GM18517 (cell line): ENCODE results near the gene DENND6B.

ENCODE experiments used
- ATAC-seq: cut with Tn5 transposase; IDR thresholded peaks from one replicate; pipeline ENCODE4 v1.9.1; 2021; ENCODE audit warnings: mild to moderate bottlenecking, moderate library complexity; ENCODE audit not compliant: unreplicated experiment

DENND6B gene

DNA sequence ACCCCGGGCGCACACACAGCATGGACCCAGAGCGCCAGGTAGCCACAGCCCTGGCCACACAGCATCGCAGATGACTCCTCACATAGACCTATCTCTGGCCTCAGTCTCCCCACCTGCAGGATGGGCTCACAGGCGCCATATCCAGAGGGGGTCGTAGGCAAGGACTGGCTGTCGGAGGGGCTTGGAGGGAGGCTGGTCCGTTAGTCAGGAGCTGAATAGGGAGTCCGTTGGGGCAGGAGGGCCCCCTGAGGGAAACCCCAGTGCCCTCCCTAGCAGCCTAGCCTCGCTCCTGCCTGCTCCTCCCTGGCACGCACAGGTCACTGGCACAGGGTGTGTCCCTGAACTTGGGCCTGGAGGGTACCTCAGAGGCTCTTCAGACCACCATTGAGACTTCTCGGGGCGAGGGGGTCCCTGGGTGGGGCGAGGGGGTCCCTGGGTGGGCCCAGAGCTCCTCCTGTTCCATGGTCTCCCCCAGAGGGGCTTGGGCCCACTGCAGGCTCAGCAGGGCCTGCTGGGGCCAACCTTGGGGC lies 21.4 kb downstream of the DENND6B start:
- no peak for ATAC-seq

DNA sequence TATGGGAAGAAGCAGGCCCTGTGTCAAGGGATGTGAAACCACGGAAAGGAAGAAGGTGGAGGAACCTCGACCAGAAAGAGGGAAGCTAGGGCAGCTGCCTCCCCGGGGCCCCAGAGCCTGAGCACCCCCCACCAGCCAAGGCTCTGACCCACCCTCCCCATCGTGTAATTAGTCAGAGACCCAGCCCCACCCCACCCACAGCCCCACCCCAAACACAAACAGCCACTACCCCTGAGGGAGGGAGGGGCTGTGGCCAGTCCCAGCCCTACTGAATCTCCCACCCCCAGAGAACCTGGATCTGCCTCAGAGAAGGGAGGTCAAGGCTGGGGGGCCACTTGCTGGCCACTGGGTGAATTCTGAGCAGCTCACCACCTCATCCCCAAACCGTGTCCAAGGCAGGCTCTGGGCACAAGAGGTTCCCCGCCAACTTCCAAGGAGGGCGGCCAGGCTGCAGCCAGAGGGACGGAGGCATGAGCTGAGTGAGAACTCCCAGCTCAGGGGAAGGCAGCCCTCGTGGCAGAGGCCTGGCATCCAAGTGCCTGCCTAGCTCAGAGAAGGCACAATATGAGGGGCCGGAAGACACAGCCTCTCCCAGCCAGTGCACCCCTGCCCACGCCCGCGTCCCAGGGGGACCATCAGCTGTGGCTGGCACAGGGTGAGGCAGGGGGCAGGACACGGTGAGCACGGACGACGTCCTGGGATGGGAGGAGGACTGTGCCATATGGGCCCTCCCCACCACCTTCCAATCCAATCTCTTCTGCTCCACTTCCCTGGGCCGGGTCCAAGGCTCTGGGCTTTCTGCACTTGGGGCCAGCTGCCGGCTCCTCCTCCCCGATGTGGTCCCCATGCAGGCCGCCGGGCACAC lies 22.1 kb downstream of the DENND6B start:
- ATAC-seq, result no peak

DNA sequence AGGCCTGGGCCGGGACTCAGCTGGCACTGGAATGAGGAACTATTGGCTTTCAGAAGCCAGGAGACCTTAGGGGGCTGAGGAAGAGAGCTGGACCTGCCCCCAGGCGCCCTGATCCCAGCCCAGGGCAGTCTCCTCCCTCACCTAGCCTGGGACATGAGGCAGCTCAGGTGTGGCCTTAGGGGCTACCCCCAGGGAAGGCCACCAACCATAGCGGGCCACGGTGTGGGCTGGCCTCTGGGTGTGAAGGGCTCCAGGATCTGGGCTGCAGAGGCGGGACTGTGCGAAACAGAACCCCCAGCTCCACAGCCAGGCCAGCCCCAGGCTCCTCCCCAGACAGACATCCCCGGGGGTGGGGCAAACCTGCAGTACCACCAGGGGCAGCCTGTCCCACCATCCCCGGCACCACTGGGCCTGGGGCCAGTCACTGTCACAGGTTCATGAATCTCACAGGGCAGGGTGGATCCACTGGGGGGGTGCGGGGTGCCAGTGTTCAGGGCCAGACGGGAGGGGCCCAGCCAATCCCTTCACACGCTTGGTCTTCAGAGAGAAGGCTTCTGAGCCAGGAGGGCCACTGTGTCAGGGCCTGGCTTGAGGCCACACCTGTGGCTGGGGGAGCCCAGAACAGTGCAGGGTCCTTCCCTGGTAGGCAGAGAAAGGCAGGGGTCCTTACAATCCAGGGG lies 22.8 kb downstream of the DENND6B start:
- ATAC-seq, result no peak

DNA sequence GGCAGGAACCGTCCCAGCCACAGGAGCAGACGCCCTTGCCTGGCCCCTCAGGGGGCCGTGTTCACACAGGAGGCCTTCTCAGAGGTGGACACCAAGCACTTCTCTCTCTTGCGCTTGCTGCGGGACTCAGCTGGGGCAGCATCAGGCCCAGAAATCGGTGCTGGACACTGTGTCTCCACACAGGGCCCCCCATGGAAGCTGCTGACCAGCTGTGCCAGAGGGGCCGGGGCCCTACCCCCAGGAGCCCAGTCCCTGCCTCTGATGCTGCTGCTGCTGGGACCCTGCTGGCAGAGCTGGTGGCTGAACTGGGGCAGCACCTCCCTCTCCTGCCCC lies 23.3 kb downstream of the DENND6B start:
- ATAC-seq, result no peak

DNA sequence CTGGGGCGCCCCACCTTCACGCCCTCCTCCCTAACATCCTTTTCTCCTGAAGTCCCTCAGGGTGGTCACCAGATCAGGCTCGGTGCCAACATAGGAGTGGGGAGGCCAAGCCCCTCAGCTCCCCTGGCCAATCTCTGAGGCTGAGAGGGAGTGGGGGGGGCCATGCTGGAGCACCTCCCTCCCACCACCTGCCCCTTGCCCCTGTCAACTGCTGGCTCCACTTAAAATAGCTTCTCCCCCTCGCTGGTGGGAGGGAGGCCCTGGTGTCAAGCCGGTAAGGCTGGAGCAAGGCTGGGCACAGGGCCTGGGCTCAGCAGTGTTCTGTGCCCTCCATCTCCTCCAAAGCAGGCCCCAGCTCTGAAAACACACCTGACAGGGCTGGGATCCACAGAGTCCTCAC lies 24.2 kb downstream of the DENND6B start:
- no peak for ATAC-seq

DNA sequence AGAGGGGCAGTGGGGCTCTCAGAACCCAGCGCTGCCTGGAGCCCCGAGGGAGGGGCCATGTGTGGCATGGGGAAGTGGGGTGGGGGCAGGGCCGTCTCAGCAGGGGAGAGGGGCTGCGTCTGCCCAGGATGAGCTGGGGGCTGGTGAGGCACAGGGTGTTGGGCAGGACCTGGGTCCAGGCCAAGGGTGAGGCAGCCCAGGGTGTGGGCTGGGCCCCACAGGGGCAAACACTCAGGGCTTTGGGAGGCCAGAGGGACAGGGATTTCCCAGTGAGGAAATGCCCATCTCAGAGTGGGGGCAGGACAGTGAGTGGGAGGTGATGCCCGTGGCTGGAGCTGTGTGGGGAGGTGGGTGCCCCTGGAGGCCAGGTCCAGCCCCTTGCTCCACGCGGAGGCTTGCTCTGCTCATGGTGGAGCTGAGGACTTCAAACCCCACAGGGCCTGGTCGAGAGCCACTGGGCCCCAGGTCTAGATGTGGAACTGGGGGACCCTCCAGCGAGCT lies 24.7 kb downstream of the DENND6B start:
- ATAC-seq, result no peak

DNA sequence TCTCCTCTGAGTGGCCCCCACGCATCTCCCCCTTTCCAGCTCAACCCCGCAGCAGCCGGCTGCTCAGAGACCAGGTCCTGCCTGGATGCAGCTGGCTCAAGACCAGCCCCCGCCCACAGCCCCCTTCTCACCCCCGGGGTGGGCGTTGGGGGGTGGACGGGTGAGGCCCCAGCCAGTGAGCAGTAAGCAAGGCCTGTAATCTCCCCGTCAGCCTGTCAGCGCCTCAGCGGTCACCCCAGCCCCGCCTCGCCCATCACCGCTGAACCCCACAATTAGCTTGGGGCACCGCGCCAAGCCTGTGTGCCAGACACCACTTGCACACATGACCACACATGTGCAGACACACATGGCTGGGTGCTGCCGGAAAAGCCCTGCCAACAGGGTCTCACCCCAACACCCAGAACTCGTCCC lies 25.2 kb downstream of the DENND6B start:
- ATAC-seq, result no peak

DNA sequence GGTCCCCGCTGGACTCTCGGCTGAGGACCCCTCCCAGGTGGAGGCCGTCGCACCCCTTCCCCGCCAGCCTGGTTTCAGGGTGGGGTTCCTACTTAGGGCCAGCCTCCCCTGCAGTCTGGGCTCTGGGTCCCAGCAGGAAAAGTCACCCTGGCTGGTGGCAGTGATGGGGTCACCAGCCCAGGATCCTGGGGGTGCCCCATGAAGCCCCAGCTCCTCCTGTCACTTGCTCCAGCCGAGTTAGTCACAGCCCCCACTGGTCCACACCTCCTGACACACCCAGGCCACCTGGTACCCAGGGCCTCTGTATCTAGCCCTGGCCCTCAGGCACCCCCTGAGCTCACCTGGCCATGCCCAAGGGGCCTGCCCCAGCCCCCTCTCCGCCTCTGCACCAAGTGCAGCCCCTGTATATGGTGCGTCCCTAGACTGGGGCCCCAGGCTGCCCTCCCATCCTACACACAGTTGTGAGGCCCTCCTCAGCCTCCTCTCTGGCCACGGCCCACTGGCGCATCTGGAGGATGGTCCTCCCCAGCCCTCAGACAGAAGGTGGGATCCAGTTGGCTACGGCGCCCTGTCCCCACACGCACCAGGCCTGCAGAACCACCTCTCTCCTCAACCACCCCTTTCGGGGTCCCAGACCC lies 26.1 kb downstream of the DENND6B start:
- no peak for ATAC-seq

DNA sequence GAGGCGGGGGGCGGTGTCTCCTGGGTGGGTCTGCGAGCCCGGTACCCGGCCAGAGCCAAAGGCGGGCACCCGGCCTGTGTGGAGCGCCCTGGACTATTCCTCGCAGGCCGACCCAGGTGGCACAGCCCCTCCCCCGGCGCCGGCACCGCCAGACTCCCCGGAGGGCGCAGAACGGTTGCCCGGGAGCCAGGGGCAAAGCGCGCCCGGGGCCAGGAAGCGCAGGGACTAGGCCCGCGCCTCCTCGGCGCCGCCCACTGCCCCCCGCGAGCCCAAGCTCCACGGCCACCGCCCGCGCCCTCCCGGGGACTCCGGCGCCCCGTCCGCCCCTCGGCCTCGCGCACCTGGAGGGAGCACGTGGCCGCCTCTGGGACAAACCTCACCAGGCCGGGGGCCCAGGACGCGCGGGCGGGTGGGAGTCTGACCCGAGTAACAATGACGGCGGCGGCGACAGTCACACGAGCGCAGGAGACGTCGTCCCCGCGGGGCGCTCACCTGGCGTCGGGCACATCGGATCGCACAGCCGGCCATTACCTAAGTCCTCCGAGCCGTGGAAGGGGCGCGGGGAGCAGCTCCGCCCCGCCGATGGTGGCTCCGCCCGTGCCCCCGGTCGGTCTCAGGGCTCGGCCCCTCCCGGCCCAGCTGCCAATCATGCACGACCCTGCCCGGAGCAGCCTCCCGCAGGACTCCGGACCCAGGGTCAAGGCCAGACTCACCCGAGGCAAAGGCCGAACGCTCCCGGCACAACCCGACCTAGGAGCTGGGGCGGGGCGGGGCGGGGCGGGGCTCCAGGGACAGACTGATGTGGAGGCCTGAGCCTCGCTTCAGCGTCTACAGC lies 26.8 kb downstream of the DENND6B start:
- no peak for ATAC-seq

DNA sequence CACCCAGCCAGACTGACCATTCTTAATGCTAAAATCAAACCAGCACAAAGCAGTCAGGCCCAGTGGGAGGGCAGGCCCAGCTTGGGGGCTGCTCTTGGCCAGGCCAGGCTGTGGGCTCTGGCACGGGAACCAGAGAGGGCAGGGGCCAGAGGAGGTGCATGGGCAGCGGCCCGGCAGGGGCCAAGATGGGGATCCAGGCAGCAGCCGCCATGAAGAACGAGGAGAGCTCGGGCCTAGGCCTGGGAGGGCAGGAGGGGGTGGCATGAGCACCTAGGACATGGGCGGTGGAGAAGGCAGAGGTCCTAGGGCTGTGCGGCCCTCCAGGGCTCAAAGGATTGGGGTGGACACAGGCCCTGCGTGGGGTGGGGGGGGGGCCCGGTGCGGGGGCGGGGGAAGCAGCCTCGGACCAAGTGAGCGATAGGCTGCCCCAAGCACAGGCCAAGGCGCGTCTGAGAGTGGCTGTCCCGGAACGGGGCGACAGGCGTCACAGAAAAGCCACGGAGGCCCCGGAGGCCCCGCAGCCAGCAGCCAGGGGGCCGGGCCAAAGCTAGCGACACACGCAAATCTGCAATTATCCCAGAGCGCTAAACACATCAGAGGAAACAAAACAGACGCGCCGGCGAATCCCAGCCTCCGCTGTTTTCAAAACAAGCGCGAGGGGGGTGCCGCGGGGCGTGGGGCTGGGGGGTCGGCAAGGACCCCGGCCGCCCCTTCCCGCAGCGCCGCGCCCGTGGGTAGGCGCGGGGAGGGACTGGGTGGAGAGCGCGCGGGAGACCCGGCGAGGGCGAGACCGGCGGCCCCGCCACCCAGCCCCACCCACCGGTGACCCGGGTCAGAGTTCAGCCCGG lies 27.7 kb downstream of the DENND6B start:
- no peak for ATAC-seq

DNA sequence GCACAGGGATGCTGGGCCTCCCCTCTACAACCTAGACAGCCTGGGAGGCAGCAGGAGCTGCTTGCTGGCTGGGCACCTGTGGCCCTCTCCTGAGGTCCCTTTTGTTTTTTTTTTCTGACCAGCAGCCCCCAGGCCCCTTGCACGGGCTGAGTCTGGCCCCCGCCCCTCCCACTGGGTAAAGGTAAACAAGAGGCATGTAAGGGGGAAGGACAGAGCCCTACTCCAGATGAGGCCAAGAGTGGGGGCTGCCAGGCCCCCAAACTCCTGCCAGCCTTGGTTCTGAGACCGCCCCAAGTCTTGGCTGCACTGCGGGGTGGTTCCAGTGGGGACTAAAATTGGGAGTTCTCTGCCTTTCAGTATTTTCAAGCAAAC lies 28.6 kb downstream of the DENND6B start:
- no peak for ATAC-seq

DNA sequence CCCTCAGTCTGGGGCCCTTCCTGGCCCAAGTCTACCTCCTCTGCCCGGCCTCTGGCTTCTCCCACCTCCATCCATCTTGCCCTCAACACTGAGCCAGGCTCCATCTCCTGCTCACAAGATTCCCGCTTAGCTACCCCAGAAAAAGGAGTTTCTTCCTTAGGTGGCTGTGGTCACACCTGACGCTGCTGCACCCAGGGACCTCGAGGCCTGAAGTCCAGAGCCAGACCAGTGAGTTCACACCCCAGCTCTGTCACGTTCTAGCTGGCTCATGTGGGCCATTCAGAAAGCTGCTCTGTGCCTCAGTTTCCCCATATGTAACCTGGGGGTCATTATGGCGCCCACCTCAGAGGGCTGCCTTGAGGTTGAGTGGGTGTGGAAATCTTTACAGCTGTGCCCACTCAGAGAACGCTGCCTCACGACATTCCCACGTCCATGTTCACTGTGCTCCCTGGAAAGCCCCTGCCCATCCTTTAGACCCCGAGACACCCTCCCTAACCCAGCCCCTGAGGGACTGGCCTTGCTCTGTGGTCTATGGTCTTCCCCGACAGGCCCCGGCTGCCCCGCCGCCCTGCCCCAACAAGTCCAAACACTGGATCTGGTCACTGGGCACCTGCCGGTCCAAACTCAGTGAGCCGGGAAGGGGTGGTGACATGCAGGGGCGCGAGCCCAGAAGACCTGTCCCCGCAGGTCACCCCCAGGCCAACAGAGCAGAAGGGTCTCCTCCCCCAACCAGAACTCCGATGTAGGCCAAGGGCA lies 29.1 kb downstream of the DENND6B start:
- no peak for ATAC-seq

DNA sequence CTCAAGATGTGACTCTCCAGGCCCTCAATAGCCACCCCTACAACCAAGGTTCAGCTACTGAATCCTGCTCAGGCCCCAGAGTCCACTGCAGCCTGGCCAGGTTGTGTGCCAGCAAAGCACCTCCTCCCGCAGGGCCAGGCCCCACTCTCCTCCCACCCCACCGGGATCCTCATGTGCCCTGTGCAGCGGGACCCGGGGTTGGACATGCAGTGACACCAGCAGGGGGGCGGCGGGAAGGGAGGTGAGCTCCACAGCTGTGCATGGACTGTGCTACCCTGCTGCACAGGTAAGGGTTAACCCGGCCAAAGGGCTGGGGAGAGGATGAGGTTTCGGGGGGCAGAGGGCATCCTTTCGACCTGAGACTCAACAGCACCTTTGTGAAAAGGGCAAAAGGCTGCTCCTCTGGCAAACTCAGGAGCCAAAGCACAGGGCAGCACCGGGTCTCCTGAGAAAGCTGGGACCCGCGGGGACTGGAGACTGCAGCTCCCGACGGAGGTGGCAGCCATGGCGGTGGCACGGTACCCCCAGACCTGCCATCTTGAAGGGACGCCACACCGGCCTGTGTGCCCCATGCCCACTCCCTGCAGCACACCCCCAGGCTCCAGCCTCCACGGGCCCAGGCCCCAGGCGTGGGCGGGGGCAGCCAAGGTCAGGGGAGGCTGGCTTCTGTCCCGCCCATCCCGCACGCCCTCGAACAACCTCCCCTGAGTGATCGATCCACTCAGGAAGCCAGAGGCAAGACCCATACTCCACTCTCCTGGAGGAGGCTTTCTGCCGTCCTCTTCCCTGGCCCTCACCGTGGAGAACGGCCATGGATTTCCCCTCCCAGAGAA lies 29.9 kb downstream of the DENND6B start:
- ATAC-seq, result no peak

DNA sequence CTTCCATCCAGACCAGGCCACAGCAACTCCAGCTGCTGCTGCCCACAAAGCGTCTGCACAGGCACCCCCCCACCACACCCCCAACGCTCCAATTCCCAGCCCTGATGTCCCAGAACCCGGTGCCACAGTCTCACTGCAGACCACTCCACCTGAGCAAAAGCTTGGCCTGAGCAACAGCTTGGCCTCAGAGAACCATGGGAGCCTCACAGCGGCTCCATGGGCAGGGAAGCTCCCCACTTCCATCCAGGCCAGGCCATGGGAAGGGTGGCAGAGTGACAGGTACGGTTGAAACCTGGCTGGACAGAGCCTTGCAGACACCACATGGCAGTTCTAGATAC lies 32.5 kb downstream of the DENND6B start:
- no peak for ATAC-seq

DNA sequence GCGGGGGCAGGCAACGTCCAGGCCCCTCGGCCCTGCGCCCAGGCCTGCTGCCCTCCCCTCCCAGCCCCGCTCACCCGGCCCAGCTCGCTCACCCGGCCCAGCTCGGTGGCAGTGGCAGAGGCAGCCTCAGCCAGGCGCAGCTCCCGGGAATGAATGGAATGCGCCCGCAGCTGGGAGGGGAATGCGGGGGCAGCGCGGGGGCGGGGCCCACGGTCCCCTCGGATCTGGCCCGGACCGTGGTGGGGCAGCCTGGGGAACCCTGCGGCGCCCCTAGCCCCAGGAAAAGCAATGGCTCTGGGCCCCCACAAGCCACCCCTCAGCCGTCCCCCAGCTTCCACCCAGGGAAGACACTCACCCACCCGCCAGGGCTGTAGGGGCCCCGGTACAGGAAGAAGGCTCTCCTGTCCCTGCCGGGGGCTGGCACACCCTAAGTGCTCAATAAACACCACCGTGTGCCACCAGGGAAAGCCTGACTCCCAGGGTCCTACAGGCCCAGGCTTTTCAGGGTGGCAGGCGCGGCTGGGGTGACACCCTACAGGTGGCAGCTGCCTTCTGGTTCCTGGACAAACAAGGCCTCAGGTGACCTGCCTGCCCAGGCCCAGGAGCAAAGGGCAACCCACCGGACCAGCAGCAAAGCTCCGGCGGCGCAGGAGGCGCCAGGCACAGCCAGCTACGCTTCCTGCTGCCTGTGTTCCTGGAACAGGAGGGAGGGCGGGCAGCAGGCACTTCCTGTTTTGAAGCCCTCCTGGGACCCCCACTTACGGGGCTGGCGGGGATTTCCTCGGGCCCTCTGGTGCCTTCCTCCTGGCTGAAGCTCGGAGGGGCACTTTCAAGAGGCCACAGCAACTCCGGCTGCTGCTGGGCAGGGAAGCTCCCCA lies 33.1 kb downstream of the DENND6B start:
- no peak for ATAC-seq

DNA sequence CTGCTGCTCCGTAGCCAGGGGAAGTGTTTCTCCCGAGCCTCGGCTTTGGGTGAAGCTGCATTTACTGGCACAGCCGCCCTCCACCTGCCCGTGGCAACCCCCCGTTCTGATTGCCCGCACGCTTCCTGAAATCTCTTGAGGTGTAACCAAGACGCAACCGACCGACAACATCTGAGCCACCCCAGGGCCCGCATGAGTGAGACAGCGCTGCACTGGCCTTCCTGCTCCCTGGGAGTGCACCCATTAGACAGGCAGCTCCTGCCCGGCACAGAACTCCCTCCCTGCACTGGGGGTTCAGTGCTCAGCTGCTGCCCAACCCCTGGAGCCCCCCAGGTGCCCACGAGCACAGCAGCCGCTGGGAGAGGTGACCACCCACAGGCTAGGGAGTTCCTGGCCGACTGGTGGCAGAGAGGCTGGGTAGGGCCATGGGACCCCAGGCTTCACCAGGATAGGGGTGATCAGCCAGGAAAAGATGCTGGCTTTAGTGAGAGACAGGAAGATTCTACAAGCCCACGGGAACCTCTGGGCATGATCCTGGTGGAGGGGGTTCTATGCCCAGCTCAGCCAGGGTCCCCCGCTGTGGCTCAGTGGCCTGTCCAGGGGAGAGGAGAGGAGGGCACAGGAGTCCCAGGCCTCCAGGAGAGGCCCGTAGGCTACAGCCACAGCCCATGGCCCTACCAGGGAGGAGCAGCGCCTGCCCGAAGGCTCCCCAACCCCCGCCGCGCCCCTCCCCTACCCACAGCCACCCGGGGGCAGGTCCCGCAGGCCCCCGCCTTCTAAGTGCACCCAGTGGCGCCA lies 34.0 kb downstream of the DENND6B start:
- ATAC-seq, result no peak
